GM23338 (cell line): ENCODE measurements around the gene TENM4. TPM values are rescaled to one million over a fixed set of nuclear protein-coding genes. Genes with fewer than 3 reads are reported as not detected.

ENCODE experiments used
- ATAC-seq: fragments of 200-7000 bp; cut with Tn5 transposase; 3 replicates; pipeline ENCODE4 v1.9.1; 2020
- DNase-seq: peaks from one replicate; pipeline ENCODE4 v3.0.0-alpha.2; 2015; ENCODE audit warnings: low spot score
- H2AFZ ChIP-seq: fragments of 200-600 bp; sonication (generic); 2 replicates; pipeline ENCODE4 v1.8.0; 2016; ENCODE audit warnings: antibody characterized with exemption, mild to moderate bottlenecking, moderate library complexity
- H3F3A ChIP-seq: fragments of 200-600 bp; sonication (generic); replicated peaks from 2 replicates; pipeline ENCODE4 v1.8.0; 2017; ENCODE audit warnings: antibody characterized with exemption, mixed run types, low read depth
- H3K27ac ChIP-seq: fragments of 200-600 bp; sonication (generic); 2 replicates; pipeline ENCODE4 v1.6.1; 2016; ENCODE audit warnings: low read depth
- H3K27me3 ChIP-seq: fragments of 200-600 bp; sonication (generic); 2 replicates; pipeline ENCODE4 v1.8.0; 2016; ENCODE audit warnings: mild to moderate bottlenecking, mixed run types, moderate library complexity; ENCODE audit not compliant: insufficient read depth
- H3K36me3 ChIP-seq: fragments of 200-600 bp; sonication (generic); 2 replicates; pipeline ENCODE4 v1.8.0; 2016; ENCODE audit warnings: mild to moderate bottlenecking; ENCODE audit not compliant: insufficient read depth
- H3K4me1 ChIP-seq: fragments of 200-600 bp; sonication (generic); 2 replicates; pipeline ENCODE4 v1.8.0; 2016; ENCODE audit warnings: mild to moderate bottlenecking, moderate library complexity; ENCODE audit not compliant: insufficient read depth
- H3K4me2 ChIP-seq: fragments of 200-600 bp; sonication (generic); 2 replicates; pipeline ENCODE4 v1.7.1; 2017; ENCODE audit warnings: mixed run types
- H3K4me3 ChIP-seq: fragments of 200-600 bp; sonication (generic); 2 replicates; pipeline ENCODE4 v1.6.1; 2016; ENCODE audit warnings: mixed run types
- H3K79me2 ChIP-seq: fragments of 200-600 bp; sonication (generic); replicated peaks from 2 replicates; pipeline ENCODE4 v1.8.0; 2017; ENCODE audit warnings: mild to moderate bottlenecking; ENCODE audit not compliant: insufficient read depth
- H3K9me2 ChIP-seq: fragments of 200-600 bp; sonication (generic); 2 replicates; pipeline ENCODE4 v1.8.0; 2017; ENCODE audit not compliant: insufficient read depth
- H4K20me1 ChIP-seq: fragments of 200-600 bp; sonication (generic); replicated peaks from 2 replicates; pipeline ENCODE4 v1.8.0; 2017; ENCODE audit warnings: mild to moderate bottlenecking; ENCODE audit not compliant: insufficient read depth
- H3K27ac Mint-ChIP-seq: 2 replicates; pipeline ENCODE4 v1.8.0; 2020; ENCODE audit warnings: inconsistent platforms, mild to moderate bottlenecking, moderate library complexity, mixed read lengths
- H3K27me3 Mint-ChIP-seq: 3 replicates; pipeline ENCODE4 v1.8.0; 2022; ENCODE audit warnings: low read depth, mild to moderate bottlenecking, moderate library complexity, mixed read lengths, inconsistent platforms; ENCODE audit not compliant: insufficient read depth, poor library complexity
- H3K36me3 Mint-ChIP-seq: 3 replicates; pipeline ENCODE4 v1.8.0; 2021; ENCODE audit warnings: low read depth, mild to moderate bottlenecking, inconsistent platforms, moderate library complexity, mixed read lengths
- H3K4me1 Mint-ChIP-seq: 3 replicates; pipeline ENCODE4 v1.8.0; 2020; ENCODE audit warnings: mild to moderate bottlenecking, inconsistent platforms, mixed read lengths
- H3K4me3 Mint-ChIP-seq: 3 replicates; pipeline ENCODE4 v1.8.0; 2021; ENCODE audit warnings: moderate library complexity, mild to moderate bottlenecking, inconsistent platforms, mixed read lengths
- H3K9me3 Mint-ChIP-seq: 3 replicates; pipeline ENCODE4 v1.8.0; 2020; ENCODE audit warnings: moderate library complexity, mild to moderate bottlenecking, inconsistent platforms, mixed read lengths
- EZH2phosphoT487 ChIP-seq: fragments of 200-600 bp; sonication (generic); IDR thresholded peaks from one replicate; pipeline ENCODE4 v1.8.1; 2018; ENCODE audit warnings: antibody characterized with exemption; ENCODE audit not compliant: unreplicated experiment
- NANOG ChIP-seq: IDR thresholded peaks from 2 replicates; pipeline ENCODE4 v1.6.1; 2016; ENCODE audit warnings: antibody characterized with exemption, borderline replicate concordance
- STAT1 ChIP-seq: IDR thresholded peaks from one replicate; pipeline ENCODE4 v1.6.1; 2016; ENCODE audit warnings: antibody characterized with exemption; ENCODE audit not compliant: unreplicated experiment
- ZNF331 ChIP-seq: fragments of 250-450 bp; sonication (Bioruptor Pico); IDR thresholded peaks from 2 replicates; pipeline ENCODE4 v1.5.0; 2020; ENCODE audit warnings: low read depth, mild to moderate bottlenecking, moderate library complexity
- polyA plus RNA-seq: library from polyadenylated mRNA; unstranded; fragments of >200 nt; fragmentation: Nextera tagmentation; extraction: Ambion mirVana; gene quantifications from 2 replicates; pipeline ENCODE4 v1.2.1, GENCODE V29; 2016
- total RNA-seq: library from RNA; depleted of rRNA; stranded (reverse); fragments of >200 nt; shearing (Covaris generic); gene quantifications from 2 replicates; pipeline ENCODE4 v1.2.3, GENCODE V29; 2014
- TF ChIP-seq, protein P1 (sequence below), 2 experiments: fragments of 200-600 bp in 1 of 2; sonication (generic) in 1 of 2; conservative IDR thresholded peaks; 2 replicates each; pipeline versions ENCODE4 v1.5.1 to v1.6.1; 2016 to 2017; ENCODE audit warnings: antibody characterized with exemption in 2 of 2, low read depth in 2 of 2, mild to moderate bottlenecking in 2 of 2, moderate library complexity in 1 of 2
- TF ChIP-seq, protein P2 (sequence below): fragments of 250-450 bp; sonication (Bioruptor Pico); IDR thresholded peaks from 2 replicates; pipeline ENCODE4 v1.5.0; 2020; ENCODE audit warnings: mild to moderate bottlenecking, moderate library complexity

The TENM4 gene
- total and polyA plus RNA-seq, 2 experiments from 2014 or later, result 7.3 TPM

DNA sequence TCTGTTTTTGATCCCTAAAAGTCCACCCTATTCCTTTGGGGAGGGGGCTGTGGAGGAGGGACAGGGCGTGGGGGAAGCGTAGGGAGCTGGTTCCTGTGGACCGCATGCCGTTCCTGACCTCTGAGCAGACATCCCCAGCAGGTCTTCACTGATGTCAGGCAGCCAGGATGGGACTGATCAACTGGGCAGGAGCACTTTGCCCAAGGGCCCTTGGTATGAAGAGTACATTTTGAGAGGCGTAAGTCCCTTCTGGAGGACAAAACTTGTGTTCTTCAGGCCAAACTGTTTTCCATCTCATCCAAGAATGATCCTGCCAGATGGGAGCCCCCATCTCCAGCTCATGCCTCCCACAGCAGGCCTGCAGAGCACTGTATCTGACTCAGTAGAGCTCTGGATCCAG is 785.3 kb downstream of the TENM4 start:
- H3K4me1 ChIP-seq, result no peaks in the 10 kb centered on the region; the same call in 1 of the 2 replicates
- no peaks in the 10 kb centered on the region for H3F3A ChIP-seq
- no peak overlapping the region for H3K27ac ChIP-seq
- no peak overlapping the region for H3K27ac Mint-ChIP-seq
- ATAC-seq (no peak), DNase-seq (no peak)
- no peaks in the 10 kb centered on the region for H3K27me3 ChIP-seq
- peaks cover 2% of the 10 kb centered on the region; the same call in 1 of the 3 replicates for H3K36me3 Mint-ChIP-seq
- H3K9me3 Mint-ChIP-seq, result no peaks in the 10 kb centered on the region
- no peak overlapping the region for H2AFZ ChIP-seq
- H3K4me3 ChIP-seq, result no peak overlapping the region
- H3K4me3 Mint-ChIP-seq, result no peak overlapping the region
- H3K4me1 Mint-ChIP-seq, result peaks cover 17% of the 10 kb centered on the region; the same call in 2 of the 3 replicates
- peaks cover 5% of the 10 kb centered on the region for H3K27me3 Mint-ChIP-seq
- H3K79me2 ChIP-seq, result no peaks in the 10 kb centered on the region
- TF ChIP-seq NANOG, result no peak
- TF ChIP-seq, protein P1, sequence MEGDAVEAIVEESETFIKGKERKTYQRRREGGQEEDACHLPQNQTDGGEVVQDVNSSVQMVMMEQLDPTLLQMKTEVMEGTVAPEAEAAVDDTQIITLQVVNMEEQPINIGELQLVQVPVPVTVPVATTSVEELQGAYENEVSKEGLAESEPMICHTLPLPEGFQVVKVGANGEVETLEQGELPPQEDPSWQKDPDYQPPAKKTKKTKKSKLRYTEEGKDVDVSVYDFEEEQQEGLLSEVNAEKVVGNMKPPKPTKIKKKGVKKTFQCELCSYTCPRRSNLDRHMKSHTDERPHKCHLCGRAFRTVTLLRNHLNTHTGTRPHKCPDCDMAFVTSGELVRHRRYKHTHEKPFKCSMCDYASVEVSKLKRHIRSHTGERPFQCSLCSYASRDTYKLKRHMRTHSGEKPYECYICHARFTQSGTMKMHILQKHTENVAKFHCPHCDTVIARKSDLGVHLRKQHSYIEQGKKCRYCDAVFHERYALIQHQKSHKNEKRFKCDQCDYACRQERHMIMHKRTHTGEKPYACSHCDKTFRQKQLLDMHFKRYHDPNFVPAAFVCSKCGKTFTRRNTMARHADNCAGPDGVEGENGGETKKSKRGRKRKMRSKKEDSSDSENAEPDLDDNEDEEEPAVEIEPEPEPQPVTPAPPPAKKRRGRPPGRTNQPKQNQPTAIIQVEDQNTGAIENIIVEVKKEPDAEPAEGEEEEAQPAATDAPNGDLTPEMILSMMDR (conservative IDR thresholded peaks at IDR 0.05; ENCODE audit: low read depth in 2 of 2), result no peak
- no peak for TF ChIP-seq EZH2phosphoT487
- TF ChIP-seq ZNF331, result no peak
- TF ChIP-seq, protein P2, sequence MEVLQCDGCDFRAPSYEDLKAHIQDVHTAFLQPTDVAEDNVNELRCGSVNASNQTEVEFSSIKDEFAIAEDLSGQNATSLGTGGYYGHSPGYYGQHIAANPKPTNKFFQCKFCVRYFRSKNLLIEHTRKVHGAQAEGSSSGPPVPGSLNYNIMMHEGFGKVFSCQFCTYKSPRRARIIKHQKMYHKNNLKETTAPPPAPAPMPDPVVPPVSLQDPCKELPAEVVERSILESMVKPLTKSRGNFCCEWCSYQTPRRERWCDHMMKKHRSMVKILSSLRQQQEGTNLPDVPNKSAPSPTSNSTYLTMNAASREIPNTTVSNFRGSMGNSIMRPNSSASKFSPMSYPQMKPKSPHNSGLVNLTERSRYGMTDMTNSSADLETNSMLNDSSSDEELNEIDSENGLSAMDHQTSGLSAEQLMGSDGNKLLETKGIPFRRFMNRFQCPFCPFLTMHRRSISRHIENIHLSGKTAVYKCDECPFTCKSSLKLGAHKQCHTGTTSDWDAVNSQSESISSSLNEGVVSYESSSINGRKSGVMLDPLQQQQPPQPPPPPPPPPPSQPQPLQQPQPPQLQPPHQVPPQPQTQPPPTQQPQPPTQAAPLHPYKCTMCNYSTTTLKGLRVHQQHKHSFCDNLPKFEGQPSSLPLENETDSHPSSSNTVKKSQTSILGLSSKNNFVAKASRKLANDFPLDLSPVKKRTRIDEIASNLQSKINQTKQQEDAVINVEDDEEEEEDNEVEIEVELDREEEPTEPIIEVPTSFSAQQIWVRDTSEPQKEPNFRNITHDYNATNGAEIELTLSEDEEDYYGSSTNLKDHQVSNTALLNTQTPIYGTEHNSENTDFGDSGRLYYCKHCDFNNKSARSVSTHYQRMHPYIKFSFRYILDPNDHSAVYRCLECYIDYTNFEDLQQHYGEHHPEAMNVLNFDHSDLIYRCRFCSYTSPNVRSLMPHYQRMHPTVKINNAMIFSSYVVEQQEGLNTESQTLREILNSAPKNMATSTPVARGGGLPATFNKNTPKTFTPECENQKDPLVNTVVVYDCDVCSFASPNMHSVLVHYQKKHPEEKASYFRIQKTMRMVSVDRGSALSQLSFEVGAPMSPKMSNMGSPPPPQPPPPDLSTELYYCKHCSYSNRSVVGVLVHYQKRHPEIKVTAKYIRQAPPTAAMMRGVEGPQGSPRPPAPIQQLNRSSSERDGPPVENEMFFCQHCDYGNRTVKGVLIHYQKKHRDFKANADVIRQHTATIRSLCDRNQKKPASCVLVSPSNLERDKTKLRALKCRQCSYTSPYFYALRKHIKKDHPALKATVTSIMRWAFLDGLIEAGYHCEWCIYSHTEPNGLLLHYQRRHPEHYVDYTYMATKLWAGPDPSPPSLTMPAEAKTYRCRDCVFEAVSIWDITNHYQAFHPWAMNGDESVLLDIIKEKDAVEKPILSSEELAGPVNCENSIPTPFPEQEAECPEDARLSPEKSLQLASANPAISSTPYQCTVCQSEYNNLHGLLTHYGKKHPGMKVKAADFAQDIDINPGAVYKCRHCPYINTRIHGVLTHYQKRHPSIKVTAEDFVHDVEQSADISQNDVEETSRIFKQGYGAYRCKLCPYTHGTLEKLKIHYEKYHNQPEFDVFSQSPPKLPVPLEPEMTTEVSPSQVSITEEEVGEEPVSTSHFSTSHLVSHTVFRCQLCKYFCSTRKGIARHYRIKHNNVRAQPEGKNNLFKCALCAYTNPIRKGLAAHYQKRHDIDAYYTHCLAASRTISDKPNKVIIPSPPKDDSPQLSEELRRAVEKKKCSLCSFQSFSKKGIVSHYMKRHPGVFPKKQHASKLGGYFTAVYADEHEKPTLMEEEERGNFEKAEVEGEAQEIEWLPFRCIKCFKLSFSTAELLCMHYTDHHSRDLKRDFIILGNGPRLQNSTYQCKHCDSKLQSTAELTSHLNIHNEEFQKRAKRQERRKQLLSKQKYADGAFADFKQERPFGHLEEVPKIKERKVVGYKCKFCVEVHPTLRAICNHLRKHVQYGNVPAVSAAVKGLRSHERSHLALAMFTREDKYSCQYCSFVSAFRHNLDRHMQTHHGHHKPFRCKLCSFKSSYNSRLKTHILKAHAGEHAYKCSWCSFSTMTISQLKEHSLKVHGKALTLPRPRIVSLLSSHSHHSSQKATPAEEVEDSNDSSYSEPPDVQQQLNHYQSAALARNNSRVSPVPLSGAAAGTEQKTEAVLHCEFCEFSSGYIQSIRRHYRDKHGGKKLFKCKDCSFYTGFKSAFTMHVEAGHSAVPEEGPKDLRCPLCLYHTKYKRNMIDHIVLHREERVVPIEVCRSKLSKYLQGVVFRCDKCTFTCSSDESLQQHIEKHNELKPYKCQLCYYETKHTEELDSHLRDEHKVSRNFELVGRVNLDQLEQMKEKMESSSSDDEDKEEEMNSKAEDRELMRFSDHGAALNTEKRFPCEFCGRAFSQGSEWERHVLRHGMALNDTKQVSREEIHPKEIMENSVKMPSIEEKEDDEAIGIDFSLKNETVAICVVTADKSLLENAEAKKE, result no peak
- no peak for TF ChIP-seq STAT1
- no peak overlapping the region for H3K4me2 ChIP-seq
- no peaks in the 10 kb centered on the region for H3K36me3 ChIP-seq
- no peaks in the 10 kb centered on the region for H4K20me1 ChIP-seq
- H3K9me2 ChIP-seq, result peaks cover 8% of the 10 kb centered on the region; the same call in 1 of the 2 replicates
